Skeletal muscle satellite cell (primary cell): ENCODE measurements around the gene SLC26A1.

Experiments
- H3K27me3 ChIP-seq: 2 replicates; pipeline ENCODE4 v1.7.0; 2013; ENCODE audit warnings: low read length; ENCODE audit not compliant: control insufficient read depth, insufficient read depth
- H3K36me3 ChIP-seq: 2 replicates; pipeline ENCODE4 v1.7.0; 2013; ENCODE audit warnings: mild to moderate bottlenecking, control low read depth, low read length; ENCODE audit not compliant: insufficient read depth
- H3K4me1 ChIP-seq: 2 replicates; pipeline ENCODE4 v1.7.0; 2013; ENCODE audit warnings: low read length; ENCODE audit not compliant: control insufficient read depth, insufficient read depth
- H3K4me2 ChIP-seq: 2 replicates; pipeline ENCODE4 v1.7.0; 2013; ENCODE audit warnings: mild to moderate bottlenecking, low read length
- H3K4me3 ChIP-seq: 2 replicates; pipeline ENCODE4 v1.7.0; 2013; ENCODE audit warnings: low read length
- H3K9ac ChIP-seq: 2 replicates; pipeline ENCODE4 v1.7.0; 2013; ENCODE audit warnings: mild to moderate bottlenecking, low read depth, low read length, moderate library complexity
- H3K9me3 ChIP-seq: replicated peaks from 2 replicates; pipeline ENCODE4 v1.7.0; 2013; ENCODE audit warnings: mild to moderate bottlenecking, control low read depth, low read length

The SLC26A1 gene

GRCh38 chr4:968621-969394, 24.4 kb downstream of the SLC26A1 start:
- Histone ChIP-seq H3K36me3 (peaks cover 18% of the 10 kb centered on the region), H3K4me2 (no peak overlapping the region), H3K4me3 (no peak overlapping the region), H3K4me1 (peaks cover 15% of the 10 kb centered on the region), H3K9me3 (no peaks in the 10 kb centered on the region), H3K27me3 (no peaks in the 10 kb centered on the region), H3K9ac (no peak overlapping the region)

GRCh38 chr4:968221-968620, 25.0 kb downstream of the SLC26A1 start:
- Histone ChIP-seq H3K9ac (no peak overlapping the region), H3K27me3 (no peaks in the 10 kb centered on the region), H3K4me2 (no peak overlapping the region), H3K9me3 (no peaks in the 10 kb centered on the region), H3K4me1 (peaks cover 13% of the 10 kb centered on the region), H3K36me3 (peaks cover 19% of the 10 kb centered on the region), H3K4me3 (no peak overlapping the region)

GRCh38 chr4:967113-968104, 25.8 kb downstream of the SLC26A1 start:
- H3K4me1 ChIP-seq: peaks cover 11% of the 10 kb centered on the region
- no peak overlapping the region for H3K4me3 ChIP-seq
- peaks cover 24% of the 10 kb centered on the region for H3K36me3 ChIP-seq
- no peak overlapping the region for H3K9ac ChIP-seq
- H3K9me3 ChIP-seq: no peaks in the 10 kb centered on the region
- H3K27me3 ChIP-seq: no peaks in the 10 kb centered on the region
- no peak overlapping the region for H3K4me2 ChIP-seq

- Histone ChIP-seq H3K9ac (no peak overlapping the region), H3K9me3 (no peaks in the 10 kb centered on the region), H3K4me1 (peaks cover 2% of the 10 kb centered on the region), H3K4me3 (no peak overlapping the region), H3K36me3 (peaks cover 33% of the 10 kb centered on the region), H3K4me2 (no peak overlapping the region), H3K27me3 (no peaks in the 10 kb centered on the region)
Measured at GRCh38 chr4:966266-967112, 26.7 kb downstream of the SLC26A1 start.

- H3K4me3 ChIP-seq: no peak overlapping the region
- H3K9me3 ChIP-seq: no peaks in the 10 kb centered on the region
- no peak overlapping the region for H3K4me2 ChIP-seq
- H3K27me3 ChIP-seq: no peaks in the 10 kb centered on the region
- H3K9ac ChIP-seq: no peak overlapping the region
- H3K36me3 ChIP-seq: peaks cover 33% of the 10 kb centered on the region
- H3K4me1 ChIP-seq: no peaks in the 10 kb centered on the region
Measured at GRCh38 chr4:965766-966134, 27.5 kb downstream of the SLC26A1 start.

GRCh38 chr4:965048-965765, 28.0 kb downstream of the SLC26A1 start:
- no peak overlapping the region for H3K9ac ChIP-seq
- peaks cover 38% of the 10 kb centered on the region for H3K36me3 ChIP-seq

GRCh38 chr4:964346-965025, 28.7 kb downstream of the SLC26A1 start:
- Histone ChIP-seq H3K9me3 (no peaks in the 10 kb centered on the region), H3K27me3 (no peaks in the 10 kb centered on the region), H3K4me2 (no peak overlapping the region), H3K4me3 (no peak overlapping the region), H3K36me3 (peaks cover 42% of the 10 kb centered on the region), H3K4me1 (no peaks in the 10 kb centered on the region), H3K9ac (no peak overlapping the region)

More at GRCh38 chr4:965048-965765, 28.0 kb downstream of the SLC26A1 start:
- Histone ChIP-seq H3K4me3 (no peak overlapping the region), H3K4me2 (no peak overlapping the region), H3K4me1 (no peaks in the 10 kb centered on the region), H3K9me3 (no peaks in the 10 kb centered on the region), H3K27me3 (no peaks in the 10 kb centered on the region)

GRCh38 chr4:963276-964225, 29.7 kb downstream of the SLC26A1 start:
- H3K36me3 ChIP-seq: peaks cover 46% of the 10 kb centered on the region
- no peak overlapping the region for H3K4me3 ChIP-seq
- no peaks in the 10 kb centered on the region for H3K4me1 ChIP-seq
- no peaks in the 10 kb centered on the region for H3K9me3 ChIP-seq
- H3K9ac ChIP-seq: no peak overlapping the region
- H3K4me2 ChIP-seq: no peak overlapping the region
- H3K27me3 ChIP-seq: no peaks in the 10 kb centered on the region

GRCh38 chr4:962231-963208, 30.7 kb downstream of the SLC26A1 start:
- H3K9me3 ChIP-seq: no peaks in the 10 kb centered on the region
- no peak overlapping the region for H3K4me3 ChIP-seq
- peaks cover 50% of the 10 kb centered on the region for H3K36me3 ChIP-seq
- H3K27me3 ChIP-seq: no peaks in the 10 kb centered on the region
- no peaks in the 10 kb centered on the region for H3K4me1 ChIP-seq
- no peak overlapping the region for H3K9ac ChIP-seq
- H3K4me2 ChIP-seq: no peak overlapping the region
